ENCODE data around the gene MAPKBP1.

The MAPKBP1 gene

DNA sequence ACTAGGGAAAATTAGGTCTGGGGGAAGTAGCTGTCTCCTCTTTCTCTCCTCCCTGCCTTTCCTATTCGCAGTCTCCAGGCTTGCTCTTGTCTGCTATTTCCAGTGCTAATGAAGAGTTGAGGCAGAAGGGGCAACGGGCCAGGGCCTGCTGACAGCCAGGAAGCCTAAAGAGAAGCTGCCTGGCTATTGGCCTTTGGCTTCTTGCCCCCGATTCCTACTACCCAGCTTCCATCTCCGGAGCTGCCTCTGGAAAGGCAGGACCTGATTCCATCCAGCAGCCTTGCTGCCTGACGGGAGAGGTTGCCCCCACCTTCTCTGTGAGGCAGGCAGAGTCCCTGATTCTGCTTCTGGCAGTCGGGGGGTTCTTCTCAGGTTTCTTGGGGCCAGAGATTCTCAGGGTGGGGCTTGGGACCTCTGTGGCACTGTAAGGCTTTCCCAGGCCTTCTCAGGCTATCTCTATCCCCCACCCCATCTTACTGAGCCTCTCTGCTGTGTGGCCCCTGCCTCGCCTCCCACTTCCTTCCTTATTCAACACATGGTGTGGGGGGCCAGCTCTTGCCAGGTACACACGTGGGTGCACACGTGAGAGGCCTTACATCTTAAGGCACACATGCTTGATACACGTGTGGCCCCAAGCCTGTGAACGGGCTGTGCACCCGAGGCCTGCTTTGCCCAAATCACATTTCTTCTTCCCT lies 35.4 kb downstream of the MAPKBP1 start:
- no peak for DNase-seq

GRCh38 chr15:41810651-41811431 lies 36.6 kb downstream of the MAPKBP1 start:
- DNase-seq = no peak

DNA sequence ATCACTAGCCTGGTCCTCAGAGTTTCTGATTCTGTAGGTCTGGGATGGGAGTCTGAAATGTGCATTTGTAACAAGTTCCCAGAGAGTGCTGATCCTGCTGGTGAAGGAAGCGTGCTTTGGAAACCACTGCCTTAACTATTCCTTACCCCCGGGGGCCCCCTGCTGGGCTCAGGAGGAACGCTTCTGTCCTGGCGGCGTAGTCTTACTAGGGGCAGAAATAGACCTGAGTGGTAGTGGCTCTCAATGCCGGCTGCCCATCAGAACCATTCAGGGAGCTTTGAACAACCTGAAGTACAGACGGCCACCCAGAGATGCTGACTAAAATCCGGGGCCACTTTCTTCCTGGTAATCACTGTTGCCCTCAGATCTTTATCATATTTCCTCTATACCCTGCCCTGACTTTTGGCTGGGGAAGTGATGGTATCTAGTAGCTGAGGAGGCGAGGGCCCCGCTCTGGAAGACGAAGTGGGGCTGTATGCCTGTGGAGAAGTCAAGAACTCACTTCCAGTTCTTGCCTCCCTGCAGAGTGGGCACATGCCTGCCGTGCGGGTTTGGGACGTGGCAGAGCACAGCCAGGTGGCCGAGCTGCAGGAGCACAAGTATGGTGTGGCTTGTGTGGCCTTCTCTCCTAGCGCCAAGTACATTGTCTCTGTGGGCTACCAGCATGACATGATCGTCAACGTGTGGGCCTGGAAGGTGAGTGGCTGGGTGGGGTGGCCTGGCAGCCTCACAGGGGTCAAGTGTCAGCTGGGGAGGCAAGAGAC lies 37.3 kb downstream of the MAPKBP1 start:
- DNase-seq = peak; percentile 77

- DNase-seq = no peak
Observed at GRCh38 chr15:41812820-41813375, 38.6 kb downstream of the MAPKBP1 start.

DNA sequence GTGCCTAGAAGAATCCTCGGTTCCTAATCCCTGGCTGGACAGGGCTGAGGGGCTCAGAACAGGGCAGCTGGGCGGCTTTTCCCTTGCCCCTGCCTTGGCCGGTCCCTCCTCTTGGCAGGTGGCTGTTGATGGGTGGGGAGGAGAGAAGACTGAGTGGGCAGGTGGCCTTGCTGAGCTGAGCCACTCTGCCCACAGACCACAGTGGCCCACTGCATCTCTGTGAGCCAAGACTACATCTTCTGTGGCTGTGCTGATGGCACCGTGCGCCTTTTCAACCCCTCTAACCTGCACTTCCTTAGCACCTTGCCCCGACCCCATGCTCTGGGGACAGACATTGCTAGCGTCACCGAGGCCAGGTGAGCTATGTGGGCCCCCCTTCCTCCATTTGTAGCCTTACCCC lies 39.1 kb downstream of the MAPKBP1 start:
- no peak for DNase-seq

- DNase-seq = no peak
Observed at GRCh38 chr15:41814534-41814933, 40.2 kb downstream of the MAPKBP1 start.

GRCh38 chr15:41816788-41817187 lies 42.5 kb downstream of the MAPKBP1 start:
- no peak for DNase-seq

DNA sequence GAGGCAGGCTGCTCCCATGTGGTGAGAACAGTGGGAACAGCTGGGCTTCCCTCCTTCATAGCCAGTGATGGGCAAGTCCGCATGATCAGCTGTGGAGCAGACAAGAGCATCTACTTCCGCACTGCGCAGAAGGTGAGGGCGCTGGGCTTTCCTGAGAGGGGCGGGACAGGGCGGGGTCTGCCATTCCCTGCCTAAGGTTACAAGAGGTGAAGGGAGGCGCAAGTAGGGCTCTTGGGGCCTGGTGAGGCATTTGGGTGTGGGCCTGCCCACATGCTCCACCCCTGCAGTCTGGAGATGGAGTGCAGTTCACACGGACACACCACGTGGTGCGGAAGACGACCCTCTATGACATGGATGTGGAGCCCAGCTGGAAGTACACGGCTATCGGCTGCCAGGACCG lies 43.0 kb downstream of the MAPKBP1 start:
- DNase-seq = no peak

DNA sequence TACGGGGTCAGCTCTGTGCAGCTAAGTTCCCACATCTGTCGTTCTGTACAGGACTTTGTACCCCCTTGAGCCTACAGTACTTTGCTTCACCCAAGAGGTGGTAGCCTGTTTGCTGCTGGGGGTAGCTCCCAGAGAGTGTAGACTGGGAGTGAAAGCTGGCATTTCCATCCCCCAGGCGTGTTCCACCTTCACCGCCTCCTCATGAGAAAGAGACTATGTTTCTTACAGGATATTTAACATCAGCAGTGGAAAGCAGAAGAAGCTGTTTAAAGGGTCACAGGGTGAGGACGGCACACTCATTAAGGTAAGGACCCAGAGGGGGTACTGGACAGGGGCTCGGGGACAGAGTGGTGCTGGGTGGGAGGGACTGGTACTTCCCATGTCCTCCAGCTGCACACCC lies 43.5 kb downstream of the MAPKBP1 start:
- DNase-seq = no peak

- DNase-seq = no peak
Observed at GRCh38 chr15:41819455-41820050, 45.3 kb downstream of the MAPKBP1 start.

DNA sequence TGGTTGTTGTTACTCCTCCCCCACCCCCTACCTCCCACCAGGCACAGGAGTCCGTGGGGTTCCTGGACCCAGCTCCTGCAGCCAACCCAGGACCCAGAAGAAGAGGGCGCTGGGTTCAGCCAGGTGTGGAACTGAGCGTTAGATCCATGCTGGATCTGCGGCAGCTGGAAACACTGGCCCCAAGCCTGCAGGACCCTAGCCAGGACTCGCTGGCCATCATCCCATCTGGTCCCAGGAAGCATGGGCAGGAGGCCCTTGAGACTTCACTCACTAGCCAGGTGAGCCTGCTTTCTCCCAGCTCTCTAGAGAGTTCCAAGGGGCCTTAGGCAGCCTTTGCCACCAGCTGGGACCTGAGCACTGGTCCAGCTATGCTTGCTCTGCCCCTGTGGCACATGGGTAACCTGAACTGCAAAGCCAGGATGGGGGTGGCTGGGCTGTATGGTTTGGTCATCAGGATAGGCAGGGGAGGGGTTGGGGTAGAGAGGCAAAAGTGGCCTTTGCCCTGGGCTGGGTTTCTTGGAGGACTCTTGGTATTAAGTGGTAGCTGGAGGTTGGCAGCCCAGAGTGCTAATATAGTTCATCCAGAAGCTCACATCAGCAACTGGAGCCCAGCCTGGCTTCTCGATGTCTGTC lies 46.6 kb downstream of the MAPKBP1 start:
- DNase-seq = no peak

- DNase-seq = no peak
Observed at GRCh38 chr15:41821831-41822230, 47.5 kb downstream of the MAPKBP1 start.

DNA sequence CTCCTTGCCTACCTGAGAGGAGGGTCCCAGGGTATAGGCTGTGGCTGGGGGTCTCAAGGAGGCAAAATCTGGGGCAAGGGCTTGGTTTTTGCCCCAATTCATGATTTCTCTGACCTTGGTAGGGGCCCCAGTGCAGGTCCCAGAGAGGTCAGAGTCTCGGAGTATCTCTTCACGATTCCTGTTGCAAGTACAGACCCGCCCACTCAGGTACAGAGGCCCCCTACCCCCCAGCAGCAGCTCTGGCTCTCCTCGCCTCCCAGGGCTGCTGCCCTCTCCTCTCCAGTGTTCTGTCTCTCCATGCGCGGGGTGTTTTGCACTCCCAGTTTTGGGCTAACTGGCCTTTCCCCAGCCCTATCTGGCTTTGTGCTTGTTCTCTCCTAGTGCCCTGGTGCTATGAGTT lies 48.2 kb downstream of the MAPKBP1 start:
- no peak for DNase-seq

DNA sequence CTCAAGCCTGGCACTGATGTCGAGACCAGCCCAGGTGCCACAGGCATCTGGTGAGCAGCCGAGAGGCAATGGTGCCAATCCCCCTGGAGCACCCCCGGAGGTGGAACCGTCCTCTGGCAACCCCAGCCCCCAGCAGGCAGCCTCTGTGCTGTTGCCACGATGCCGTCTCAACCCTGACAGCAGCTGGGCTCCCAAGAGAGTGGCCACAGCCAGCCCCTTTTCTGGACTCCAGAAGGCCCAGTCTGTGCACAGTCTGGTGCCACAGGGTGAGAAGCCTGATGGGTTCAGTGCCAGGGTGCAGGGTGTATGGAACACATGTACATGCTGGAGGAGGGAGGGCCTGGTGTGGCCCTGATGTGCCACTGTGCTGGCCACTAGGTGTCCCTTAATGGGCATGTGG lies 48.7 kb downstream of the MAPKBP1 start:
- no peak for DNase-seq

DNA sequence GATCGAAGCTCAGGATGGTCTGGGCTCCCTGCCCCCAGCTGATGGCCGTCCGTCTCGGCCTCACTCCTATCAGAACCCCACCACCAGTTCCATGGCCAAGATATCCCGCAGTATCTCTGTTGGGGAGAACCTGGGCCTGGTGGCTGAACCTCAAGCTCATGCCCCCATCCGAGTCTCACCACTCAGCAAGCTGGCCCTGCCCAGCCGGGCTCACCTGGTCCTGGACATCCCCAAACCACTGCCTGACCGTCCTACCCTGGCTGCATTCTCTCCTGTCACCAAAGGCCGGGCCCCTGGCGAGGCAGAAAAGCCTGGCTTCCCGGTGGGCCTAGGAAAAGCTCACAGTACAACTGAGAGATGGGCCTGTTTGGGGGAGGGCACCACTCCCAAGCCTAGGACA lies 49.2 kb downstream of the MAPKBP1 start:
- no peak for DNase-seq

DNA sequence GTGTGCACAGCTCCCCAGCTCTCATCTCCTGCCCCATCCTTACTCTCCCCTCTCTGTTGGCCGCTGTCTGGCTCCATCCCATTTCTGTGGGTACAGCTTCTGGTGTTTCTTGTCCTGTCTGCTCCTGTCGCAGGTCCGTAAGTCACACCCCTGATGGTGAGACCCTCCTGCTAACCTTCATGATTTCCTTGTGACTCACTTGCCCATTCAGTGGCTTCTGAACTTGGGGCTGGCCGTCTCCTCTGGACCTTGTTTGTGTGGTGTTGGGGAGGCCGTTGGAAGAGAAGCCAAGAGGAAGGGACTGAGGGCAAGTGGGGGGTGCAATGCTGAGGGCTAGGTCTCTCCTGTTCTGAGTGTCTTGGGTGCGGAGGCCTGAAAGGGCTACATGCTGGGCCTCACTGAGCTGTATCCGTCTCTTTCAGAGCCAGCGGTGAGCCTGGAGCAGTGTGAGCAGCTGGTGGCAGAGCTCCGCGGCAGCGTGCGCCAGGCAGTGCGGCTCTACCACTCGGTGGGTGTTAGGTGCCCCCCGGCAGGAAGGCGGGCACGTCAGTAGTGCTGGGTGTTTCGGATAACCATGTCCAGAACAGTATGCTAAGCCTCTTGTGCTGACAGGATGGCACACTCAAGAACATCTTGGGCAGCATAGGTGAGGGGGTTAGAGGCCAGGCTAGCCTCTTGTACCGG lies 49.9 kb downstream of the MAPKBP1 start:
- no peak for DNase-seq

GRCh38 chr15:41825145-41825544 lies 50.9 kb downstream of the MAPKBP1 start:
- DNase-seq = no peak

GRCh38 chr15:41825572-41826535 lies 51.6 kb downstream of the MAPKBP1 start:
- no peak for DNase-seq

DNA sequence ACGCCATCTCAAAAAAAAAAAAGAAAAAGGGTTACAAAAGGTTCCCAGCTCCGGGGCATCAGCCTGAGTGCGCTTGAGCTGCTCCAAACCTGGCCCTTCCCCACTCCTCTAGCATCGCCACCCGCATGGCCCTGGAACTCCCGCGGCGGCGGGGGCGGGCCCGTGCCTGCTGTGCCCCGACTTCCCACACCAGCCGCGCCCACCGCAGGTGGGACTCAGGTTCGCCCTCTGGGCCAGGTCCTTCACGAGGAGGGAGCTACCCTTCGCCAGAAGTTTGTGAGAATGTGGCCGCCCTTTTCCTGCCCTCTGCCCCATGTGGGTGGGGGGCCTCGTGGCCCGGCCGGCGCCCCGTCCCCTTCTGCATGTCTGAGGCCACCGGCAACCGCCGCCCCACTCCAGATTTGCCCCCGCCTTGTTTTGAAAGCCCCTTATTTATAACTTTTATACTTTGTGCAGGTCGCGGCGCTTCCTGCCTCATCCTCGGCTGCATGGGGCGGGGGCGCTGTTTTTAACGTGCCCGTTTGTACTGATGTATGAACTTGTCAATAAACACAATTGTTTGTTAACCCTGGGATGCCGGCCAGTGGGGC lies 53.1 kb downstream of the MAPKBP1 start:
- no peak for DNase-seq

All from fibroblast of skin of abdomen (primary cell).